NCI-H82 treated with DMSO at 0.1 percent for 48 hours (cell line): ENCODE results near the gene MAP1B.

Source experiments
- DNase-seq: peaks from one replicate; lab custom pipeline; 2025; ENCODE audit not compliant: unreplicated experiment; lab: John Stamatoyannopoulos, UW

MAP1B gene

GRCh38 chr5:72245951-72246532, 138.8 kb downstream of the MAP1B start:
- DNase-seq, result peak; percentile 69

DNA sequence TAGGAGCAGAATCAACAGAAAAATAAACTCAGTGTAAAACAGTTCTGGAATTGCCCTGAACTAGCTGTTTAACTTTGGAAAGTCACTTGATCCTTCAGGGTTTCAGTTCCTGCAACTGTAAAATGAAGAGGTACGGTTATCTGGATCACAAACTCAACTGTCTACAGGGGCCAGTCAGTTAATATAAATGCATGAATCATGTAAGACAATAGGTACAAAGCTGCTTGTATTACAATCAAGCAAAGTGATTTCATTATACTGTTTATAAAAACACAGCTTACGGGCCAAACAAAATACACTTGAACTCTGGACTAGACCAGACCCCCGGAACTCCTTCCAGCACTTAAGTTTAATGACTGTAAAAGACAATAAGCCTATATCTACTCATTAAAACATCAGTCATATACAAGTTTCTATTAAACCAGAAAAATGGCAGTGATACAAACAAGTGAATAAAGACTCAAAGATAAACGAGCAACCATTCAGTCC, 139.7 kb downstream of the MAP1B start:
- DNase-seq, result no peak

DNA sequence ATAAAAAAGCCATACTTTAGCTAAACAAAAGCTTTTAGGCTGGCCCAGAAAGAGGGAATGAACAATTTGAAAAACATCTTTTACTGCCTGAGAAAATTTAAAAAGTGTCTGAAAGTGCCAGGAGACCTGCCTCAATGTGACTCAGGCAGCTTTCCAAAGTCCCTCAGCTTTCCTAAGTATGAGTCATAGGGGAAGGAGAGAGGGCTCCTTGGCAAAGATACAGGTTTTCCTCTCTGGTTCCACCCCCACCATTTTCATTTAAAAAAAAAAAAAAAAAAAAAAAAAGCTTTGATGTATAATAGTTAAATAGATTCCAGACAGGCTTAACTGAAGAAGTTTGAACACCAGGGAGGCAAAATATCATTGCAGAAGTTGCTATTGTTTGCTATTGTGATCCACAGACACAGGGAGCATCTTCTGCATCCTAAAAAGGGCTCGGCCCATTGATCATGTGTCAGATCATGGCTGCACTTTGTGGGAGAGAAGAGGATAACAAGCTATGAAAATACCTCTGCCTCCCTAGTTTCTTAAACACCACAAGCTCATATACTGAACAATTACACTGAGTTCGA, 141.2 kb downstream of the MAP1B start:
- no peak for DNase-seq

- no peak for DNase-seq
Observed at GRCh38 chr5:72251386-72251785, 144.1 kb downstream of the MAP1B start.

GRCh38 chr5:72252008-72252407, 144.7 kb downstream of the MAP1B start:
- no peak for DNase-seq

- no peak for DNase-seq
Observed at GRCh38 chr5:72252574-72253155, 145.4 kb downstream of the MAP1B start.

DNA sequence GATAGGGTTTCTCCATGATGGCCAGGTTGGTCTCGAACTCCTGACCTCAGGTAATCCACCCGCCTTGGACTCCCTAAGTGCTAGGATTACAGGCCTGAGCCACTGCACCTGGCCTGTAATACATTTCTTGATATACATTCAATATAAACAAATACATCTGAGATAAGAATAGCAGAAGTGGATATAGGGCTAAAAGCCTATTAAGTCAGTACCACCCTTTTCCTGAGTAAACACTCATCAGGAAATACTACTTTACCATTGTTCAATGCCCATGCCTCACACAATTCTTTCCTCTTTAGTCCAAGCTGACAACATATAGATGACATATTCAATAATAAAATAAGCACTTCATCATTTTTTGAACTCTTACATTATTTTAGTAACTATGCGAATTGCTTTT, 148.0 kb downstream of the MAP1B start:
- no peak for DNase-seq

GRCh38 chr5:72255670-72256069, 148.4 kb downstream of the MAP1B start:
- DNase-seq, result no peak

DNA sequence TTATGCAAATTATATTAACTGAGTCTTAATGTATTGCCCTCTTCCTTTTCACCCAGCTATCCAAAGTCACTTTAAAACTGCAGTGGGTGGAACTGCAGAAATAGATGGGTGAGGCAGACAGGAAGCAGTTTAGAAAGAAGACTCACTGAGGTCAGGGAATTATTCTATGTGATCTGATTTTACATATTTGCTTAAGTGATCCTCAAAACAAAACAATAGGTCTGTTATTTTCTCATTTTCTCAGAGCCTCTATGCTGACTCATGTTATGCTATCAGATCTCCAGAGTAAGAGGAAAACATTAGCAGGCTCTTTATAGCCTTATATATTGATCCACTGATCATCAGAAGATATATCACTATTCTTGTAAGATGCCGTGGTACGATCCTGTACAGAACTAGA, 149.3 kb downstream of the MAP1B start:
- no peak for DNase-seq
